Measurements from ENCODE around the gene GDF2. TPM values are rescaled to one million over a fixed set of nuclear protein-coding genes. Genes with fewer than 3 reads are reported as not detected.

Gene GDF2
- total and polyA plus RNA-seq, 2 experiments from 2014 or later: 0.39 TPM; not detected in 1

- H3K27ac ChIP-seq: no peak overlapping the region
- no peak overlapping the region for H3K4me2 ChIP-seq
- no peaks in the 10 kb centered on the region for H3K9me3 ChIP-seq (ENCODE audit: low read depth)
- no peak overlapping the region for H2AFZ ChIP-seq
- no peak overlapping the region for H3K4me3 ChIP-seq
- no peaks in the 10 kb centered on the region for H3K27me3 ChIP-seq
- H3K9me2 ChIP-seq (replicated peaks; ENCODE audit: insufficient read depth): no peaks in the 10 kb centered on the region
- 60% methylated on average over 3 of the region's 3 CpGs for WGBS (ENCODE audit: low lambda C conversion rate, missing lambda C conversion rate)
- no peaks in the 10 kb centered on the region for H3K79me2 ChIP-seq
- no peaks in the 10 kb centered on the region for H3K4me1 ChIP-seq (ENCODE audit: insufficient read depth)
- no peaks in the 10 kb centered on the region for H3K36me3 ChIP-seq (replicated peaks; ENCODE audit: insufficient read depth, low read depth)
- TF ChIP-seq EZH2phosphoT487 (IDR thresholded peaks at IDR 0.05; ENCODE audit: low read depth, severe bottlenecking, unreplicated experiment) (no peak), CTCF (IDR thresholded peaks at IDR 0.05; ENCODE audit: poor library complexity) (no peak), EZH2 (IDR thresholded peaks at IDR 0.05; ENCODE audit: borderline replicate concordance) (no peak)
- DNase-seq (ENCODE audit: low spot score): peak; percentile 59
- no peaks in the 10 kb centered on the region for H4K20me1 ChIP-seq (ENCODE audit: insufficient read depth, poor library complexity, severe bottlenecking)
Observed at GRCh38 chr10:47363781-47364180, 41.5 kb downstream of the GDF2 start.

GRCh38 chr10:47364366-47364765, 42.1 kb downstream of the GDF2 start:
- H3K9me2 ChIP-seq (replicated peaks; ENCODE audit: insufficient read depth): no peaks in the 10 kb centered on the region
- no peaks in the 10 kb centered on the region for H4K20me1 ChIP-seq (ENCODE audit: insufficient read depth, poor library complexity, severe bottlenecking)
- H3K79me2 ChIP-seq: no peaks in the 10 kb centered on the region
- no peak overlapping the region for H3K27ac ChIP-seq
- DNase-seq (ENCODE audit: low spot score): no peak
- no peaks in the 10 kb centered on the region for H3K27me3 ChIP-seq
- H3K4me2 ChIP-seq: peak overlapping the region; percentile 34
- no peaks in the 10 kb centered on the region for H3K9me3 ChIP-seq (ENCODE audit: low read depth)
- H2AFZ ChIP-seq: no peak overlapping the region
- TF ChIP-seq CTCF (IDR thresholded peaks at IDR 0.05; ENCODE audit: poor library complexity) (no peak), EZH2 (IDR thresholded peaks at IDR 0.05; ENCODE audit: borderline replicate concordance) (no peak), EZH2phosphoT487 (IDR thresholded peaks at IDR 0.05; ENCODE audit: low read depth, severe bottlenecking, unreplicated experiment) (no peak)
- 57% methylated on average over 4 of the region's 4 CpGs for WGBS (ENCODE audit: low lambda C conversion rate, missing lambda C conversion rate)
- no peaks in the 10 kb centered on the region for H3K36me3 ChIP-seq (replicated peaks; ENCODE audit: insufficient read depth, low read depth)
- H3K4me3 ChIP-seq: no peak overlapping the region
- no peaks in the 10 kb centered on the region for H3K4me1 ChIP-seq (ENCODE audit: insufficient read depth)

GRCh38 chr10:47364911-47365310, 42.7 kb downstream of the GDF2 start:
- no peaks in the 10 kb centered on the region for H3K9me3 ChIP-seq (ENCODE audit: low read depth)
- no peaks in the 10 kb centered on the region for H3K9me2 ChIP-seq (replicated peaks; ENCODE audit: insufficient read depth)
- H3K27me3 ChIP-seq: no peaks in the 10 kb centered on the region
- H3K79me2 ChIP-seq: no peaks in the 10 kb centered on the region
- H3K4me3 ChIP-seq: no peak overlapping the region
- H3K36me3 ChIP-seq (replicated peaks; ENCODE audit: insufficient read depth, low read depth): no peaks in the 10 kb centered on the region
- no peak overlapping the region for H3K4me2 ChIP-seq
- 95% methylated on average over 6 of the region's 6 CpGs for WGBS (ENCODE audit: low lambda C conversion rate, missing lambda C conversion rate)
- H3K27ac ChIP-seq: no peak overlapping the region
- H3K4me1 ChIP-seq (ENCODE audit: insufficient read depth): no peaks in the 10 kb centered on the region
- TF ChIP-seq EZH2phosphoT487 (IDR thresholded peaks at IDR 0.05; ENCODE audit: low read depth, severe bottlenecking, unreplicated experiment): no peak
- TF ChIP-seq CTCF (IDR thresholded peaks at IDR 0.05; ENCODE audit: poor library complexity): no peak
- DNase-seq (ENCODE audit: low spot score): no peak
- H2AFZ ChIP-seq: no peak overlapping the region
- no peaks in the 10 kb centered on the region for H4K20me1 ChIP-seq (ENCODE audit: insufficient read depth, poor library complexity, severe bottlenecking)
